Activated naive CD4-positive, alpha-beta T cell treated with anti-CD3 and anti-CD28 coated beads, Interleukin-2, amount 50 U/mL, for 72 hours (primary cell): Measurements from ENCODE around the gene KLK1. TPM values are rescaled to one million over a fixed set of nuclear protein-coding genes. Genes with fewer than 3 reads are reported as not detected.

Experiments
- total RNA-seq, 2 donors: library from RNA; stranded (reverse); gene quantifications; one replicate each; pipeline ENCODE4 v1.2.3, GENCODE V29; 2022

The KLK1 gene
- total RNA-seq, 2 donors from 2014 or later, result 1.2 to 5.0 TPM

Other genes with a start within 250 kb of the KLK1 start
- under 1 TPM in 1 of 2 donors, not detected in 1; 0.23 TPM for gene SYT3, start 183.9 kb downstream of the KLK1 start, total RNA-seq
- 1 to 10 TPM in 1 of 2 donors, not detected in 1; 4.2 TPM for gene C19orf81, start 174.3 kb downstream of the KLK1 start, total RNA-seq
- under 1 TPM in 1 of 2 donors, not detected in 1; 0.14 TPM for gene SHANK1, start 104.0 kb downstream of the KLK1 start, total RNA-seq
- 1 to 10 TPM in 1 of 2 donors, under 1 TPM in 1; 0.55 to 1.6 TPM for gene CLEC11A, start 100.4 kb downstream of the KLK1 start, total RNA-seq
- not detected for gene GPR32, start 53.3 kb downstream of the KLK1 start, total RNA-seq
- gene ACP4, start 33.4 kb downstream of the KLK1 start, total RNA-seq, result not detected
- not detected for gene KLK15, start 9.8 kb upstream of the KLK1 start, total RNA-seq
- gene KLK3, start 31.1 kb upstream of the KLK1 start, total RNA-seq, result not detected
- 1 to 10 TPM in 1 of 2 donors, not detected in 1; 1.5 TPM for gene KLK2, start 49.7 kb upstream of the KLK1 start, total RNA-seq
- not detected for gene KLK4, start 87.6 kb upstream of the KLK1 start, total RNA-seq
- gene KLK5, start 129.3 kb upstream of the KLK1 start, total RNA-seq, result not detected
- not detected for gene KLK6, start 145.8 kb upstream of the KLK1 start, total RNA-seq
- not detected for gene KLK7, start 160.1 kb upstream of the KLK1 start, total RNA-seq
- gene KLK8, start 177.8 kb upstream of the KLK1 start, total RNA-seq, result not detected
- not detected for gene KLK10, start 195.9 kb upstream of the KLK1 start, total RNA-seq
- not detected for gene KLK11, start 202.8 kb upstream of the KLK1 start, total RNA-seq
- not detected for gene KLK12, start 211.2 kb upstream of the KLK1 start, total RNA-seq
- gene KLK13, start 241.3 kb upstream of the KLK1 start, total RNA-seq, result not detected